Measurements from ENCODE around the gene SERPINE3. TPM values are rescaled to one million over a fixed set of nuclear protein-coding genes. Genes with fewer than 3 reads are reported as not detected.

The SERPINE3 gene
- total and polyA plus RNA-seq, 5 donors from 2014 or later, result not detected

GRCh38 chr13:51330791-51331190 lies 8.7 kb upstream of the SERPINE3 start:
- no peak overlapping the region for H3K27ac ChIP-seq (ENCODE audit: insufficient read depth, low read length, poor library complexity, severe bottlenecking)
- Mint-ChIP-seq H3K4me3 (no peak overlapping the region), H3K4me1 (peaks cover 0 to 17% (median 7%) of the 10 kb centered on the region in 4 donors), H3K9me3 (no peaks in the 10 kb centered on the region), H3K27me3 (peaks cover 4% of the 10 kb centered on the region), H3K36me3 (peaks cover 6% of the 10 kb centered on the region), H3K27ac (no peak overlapping the region)
- no peak overlapping the region for H3K4me3 ChIP-seq (ENCODE audit: low read depth, low read length)
- no peaks in the 10 kb centered on the region for H3K27me3 ChIP-seq (ENCODE audit: control insufficient read depth, insufficient read depth, low read length)
- ATAC-seq (ENCODE audit: low read depth in 2 of 2), result no peak
- no peak for DNase-seq
- H3K36me3 ChIP-seq (ENCODE audit: control insufficient read depth, insufficient read depth, low read length), result no peaks in the 10 kb centered on the region
- no peaks in the 10 kb centered on the region for H3K9me3 ChIP-seq (ENCODE audit: control insufficient read depth in 2 of 2, low read length in 2 of 2)
- H3K4me1 ChIP-seq (ENCODE audit: control insufficient read depth, insufficient read depth, low read length, poor library complexity, severe bottlenecking), result peaks cover 3% of the 10 kb centered on the region

GRCh38 chr13:51331354-51331861 lies 8.1 kb upstream of the SERPINE3 start:
- Histone ChIP-seq H3K9me3 (ENCODE audit: control insufficient read depth in 2 of 2, low read length in 2 of 2) (no peaks in the 10 kb centered on the region), H3K4me1 (ENCODE audit: control insufficient read depth, insufficient read depth, low read length, poor library complexity, severe bottlenecking) (peaks cover 3% of the 10 kb centered on the region), H3K27ac (ENCODE audit: insufficient read depth, low read length, poor library complexity, severe bottlenecking) (no peak overlapping the region), H3K27me3 (ENCODE audit: control insufficient read depth, insufficient read depth, low read length) (no peaks in the 10 kb centered on the region), H3K4me3 (ENCODE audit: low read depth, low read length) (no peak overlapping the region), H3K36me3 (ENCODE audit: control insufficient read depth, insufficient read depth, low read length) (no peaks in the 10 kb centered on the region)
- ATAC-seq (ENCODE audit: low read depth in 2 of 2), result no peak
- no peak for DNase-seq
- Mint-ChIP-seq H3K4me3 (no peak overlapping the region), H3K4me1 (peaks cover 0 to 17% (median 7%) of the 10 kb centered on the region in 4 donors), H3K36me3 (peaks cover 6% of the 10 kb centered on the region), H3K9me3 (no peaks in the 10 kb centered on the region), H3K27ac (peak overlapping the region in 1 of 3 donors; percentile 32), H3K27me3 (peaks cover 4% of the 10 kb centered on the region)

GRCh38 chr13:51332566-51333361 lies 6.7 kb upstream of the SERPINE3 start:
- H3K27ac ChIP-seq (ENCODE audit: insufficient read depth, low read length, poor library complexity, severe bottlenecking), result no peak overlapping the region
- H3K27ac Mint-ChIP-seq, result no peak overlapping the region
- no peak overlapping the region for H3K4me3 Mint-ChIP-seq
- peaks cover 6% of the 10 kb centered on the region for H3K36me3 Mint-ChIP-seq
- no peak overlapping the region for H3K4me3 ChIP-seq (ENCODE audit: low read depth, low read length)
- DNase-seq (no peak), ATAC-seq (ENCODE audit: low read depth in 2 of 2) (no peak)
- H3K36me3 ChIP-seq (ENCODE audit: control insufficient read depth, insufficient read depth, low read length), result no peaks in the 10 kb centered on the region
- no peaks in the 10 kb centered on the region for H3K9me3 ChIP-seq (ENCODE audit: control insufficient read depth in 2 of 2, low read length in 2 of 2)
- H3K9me3 Mint-ChIP-seq, result no peaks in the 10 kb centered on the region
- peaks cover 3% of the 10 kb centered on the region for H3K4me1 ChIP-seq (ENCODE audit: control insufficient read depth, insufficient read depth, low read length, poor library complexity, severe bottlenecking)
- peaks cover 4% of the 10 kb centered on the region for H3K27me3 Mint-ChIP-seq
- H3K4me1 Mint-ChIP-seq, result peaks cover 0 to 17% (median 7%) of the 10 kb centered on the region in 4 donors
- H3K27me3 ChIP-seq (ENCODE audit: control insufficient read depth, insufficient read depth, low read length), result no peaks in the 10 kb centered on the region

DNA sequence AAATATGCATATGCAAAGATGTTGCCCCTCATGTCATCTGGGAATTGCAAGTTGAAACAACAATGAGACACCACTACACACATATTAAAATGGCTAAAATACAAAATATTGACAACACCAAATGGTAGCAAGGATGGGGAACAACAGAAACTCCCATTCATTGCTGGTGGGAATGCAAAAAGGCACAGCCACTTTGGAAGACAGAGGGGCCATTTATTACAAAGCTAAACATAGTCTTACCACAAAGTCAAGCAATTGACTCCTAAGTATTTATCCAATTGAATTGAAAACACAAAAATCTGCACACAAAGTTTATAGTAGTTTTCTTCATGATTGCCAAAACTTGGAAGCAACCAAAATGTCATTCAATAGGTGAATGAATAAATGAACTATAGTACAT lies 6.1 kb upstream of the SERPINE3 start:
- ATAC-seq (ENCODE audit: low read depth in 2 of 2) (no peak), DNase-seq (no peak)
- peaks cover 3% of the 10 kb centered on the region for H3K4me1 ChIP-seq (ENCODE audit: control insufficient read depth, insufficient read depth, low read length, poor library complexity, severe bottlenecking)
- Mint-ChIP-seq H3K27ac (no peak overlapping the region), H3K4me1 (peaks cover 0 to 17% (median 7%) of the 10 kb centered on the region in 4 donors), H3K36me3 (peaks cover 6% of the 10 kb centered on the region), H3K27me3 (peaks cover 4% of the 10 kb centered on the region), H3K4me3 (no peak overlapping the region), H3K9me3 (peaks cover 0 to 1% (median 0%) of the 10 kb centered on the region in 7 donors)
- no peaks in the 10 kb centered on the region for H3K9me3 ChIP-seq (ENCODE audit: control insufficient read depth in 2 of 2, low read length in 2 of 2)
- no peak overlapping the region for H3K27ac ChIP-seq (ENCODE audit: insufficient read depth, low read length, poor library complexity, severe bottlenecking)
- no peak overlapping the region for H3K4me3 ChIP-seq (ENCODE audit: low read depth, low read length)
- no peaks in the 10 kb centered on the region for H3K36me3 ChIP-seq (ENCODE audit: control insufficient read depth, insufficient read depth, low read length)
- no peaks in the 10 kb centered on the region for H3K27me3 ChIP-seq (ENCODE audit: control insufficient read depth, insufficient read depth, low read length)

DNA sequence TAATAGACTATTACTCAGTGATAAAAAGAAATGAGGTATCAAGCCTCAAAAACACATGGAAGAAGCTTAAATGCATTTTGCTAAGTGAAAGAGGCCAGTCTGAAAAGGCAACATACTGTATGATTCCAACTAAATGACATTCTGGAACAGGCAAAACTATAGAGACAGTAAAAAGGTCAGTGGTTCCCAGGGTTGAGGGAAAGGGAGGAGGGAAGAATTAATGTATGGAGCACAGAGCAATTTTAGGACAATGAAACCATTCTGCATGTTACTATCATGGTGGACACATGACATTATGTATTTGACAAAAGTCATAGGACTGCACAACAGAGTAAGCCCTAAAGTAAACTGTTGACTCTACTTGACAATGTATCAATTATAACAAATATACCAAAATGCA lies 5.7 kb upstream of the SERPINE3 start:
- H3K9me3 Mint-ChIP-seq, result peaks cover 0 to 1% (median 0%) of the 10 kb centered on the region in 7 donors

DNA sequence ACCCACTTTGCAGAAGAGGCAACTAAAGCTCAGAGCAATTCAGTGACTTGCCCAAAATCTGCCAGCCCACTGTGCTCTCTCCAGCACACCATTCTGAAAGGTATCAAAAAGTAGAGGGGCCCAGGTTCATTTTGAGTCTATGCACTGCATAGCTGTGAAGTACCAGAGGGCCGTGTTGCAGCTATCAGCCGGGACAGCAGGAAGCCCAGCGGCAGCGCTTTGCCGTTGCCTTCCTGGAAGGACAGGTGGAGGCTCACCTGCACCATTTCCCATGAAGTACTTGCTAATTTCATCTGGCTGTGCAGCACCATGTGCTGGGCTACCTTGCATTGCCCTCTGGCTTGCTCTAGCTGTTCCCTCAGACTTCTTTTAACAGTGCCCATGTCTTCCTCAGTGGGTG lies 2.7 kb upstream of the SERPINE3 start:
- no peak overlapping the region for H3K4me3 Mint-ChIP-seq
- no peak overlapping the region for H3K27ac Mint-ChIP-seq
- H3K36me3 Mint-ChIP-seq, result peaks cover 6% of the 10 kb centered on the region
- H3K27me3 ChIP-seq (ENCODE audit: control insufficient read depth, insufficient read depth, low read length), result no peaks in the 10 kb centered on the region
- no peaks in the 10 kb centered on the region for H3K9me3 ChIP-seq (ENCODE audit: control insufficient read depth in 2 of 2, low read length in 2 of 2)
- no peak for DNase-seq
- peaks cover 4% of the 10 kb centered on the region for H3K27me3 Mint-ChIP-seq
- peaks cover 3% of the 10 kb centered on the region for H3K4me1 ChIP-seq (ENCODE audit: control insufficient read depth, insufficient read depth, low read length, poor library complexity, severe bottlenecking)
- H3K36me3 ChIP-seq (ENCODE audit: control insufficient read depth, insufficient read depth, low read length), result no peaks in the 10 kb centered on the region
- peaks cover 0 to 1% (median 0%) of the 10 kb centered on the region in 7 donors for H3K9me3 Mint-ChIP-seq
- H3K27ac ChIP-seq (ENCODE audit: insufficient read depth, low read length, poor library complexity, severe bottlenecking), result no peak overlapping the region
- ATAC-seq (ENCODE audit: low read depth in 2 of 2), result no peak
- peaks cover 0 to 8% (median 3%) of the 10 kb centered on the region in 4 donors for H3K4me1 Mint-ChIP-seq
- no peak overlapping the region for H3K4me3 ChIP-seq (ENCODE audit: low read depth, low read length)

More for the DNA sequence above, 5.7 kb upstream of the SERPINE3 start:
- H3K4me1 ChIP-seq (ENCODE audit: control insufficient read depth, insufficient read depth, low read length, poor library complexity, severe bottlenecking), result peaks cover 3% of the 10 kb centered on the region
- no peak overlapping the region for H3K27ac Mint-ChIP-seq
- ATAC-seq (ENCODE audit: low read depth in 2 of 2) (no peak), DNase-seq (no peak)
- H3K4me1 Mint-ChIP-seq, result peaks cover 0 to 17% (median 7%) of the 10 kb centered on the region in 4 donors
- no peak overlapping the region for H3K27ac ChIP-seq (ENCODE audit: insufficient read depth, low read length, poor library complexity, severe bottlenecking)
- H3K27me3 Mint-ChIP-seq, result peaks cover 4% of the 10 kb centered on the region
- H3K36me3 ChIP-seq (ENCODE audit: control insufficient read depth, insufficient read depth, low read length), result no peaks in the 10 kb centered on the region
- H3K4me3 Mint-ChIP-seq, result no peak overlapping the region
- no peaks in the 10 kb centered on the region for H3K27me3 ChIP-seq (ENCODE audit: control insufficient read depth, insufficient read depth, low read length)
- H3K9me3 ChIP-seq (ENCODE audit: control insufficient read depth in 2 of 2, low read length in 2 of 2), result no peaks in the 10 kb centered on the region
- H3K4me3 ChIP-seq (ENCODE audit: low read depth, low read length), result no peak overlapping the region
- H3K36me3 Mint-ChIP-seq, result peaks cover 6% of the 10 kb centered on the region

- DNase-seq (no peak), ATAC-seq (ENCODE audit: low read depth in 2 of 2) (no peak)
- peaks cover 4% of the 10 kb centered on the region for H3K36me3 Mint-ChIP-seq
- Histone ChIP-seq H3K9me3 (ENCODE audit: control insufficient read depth in 2 of 2, low read length in 2 of 2) (no peaks in the 10 kb centered on the region), H3K4me3 (ENCODE audit: low read depth, low read length) (no peak overlapping the region), H3K27ac (ENCODE audit: insufficient read depth, low read length, poor library complexity, severe bottlenecking) (no peak overlapping the region), H3K4me1 (ENCODE audit: control insufficient read depth, insufficient read depth, low read length, poor library complexity, severe bottlenecking) (no peaks in the 10 kb centered on the region), H3K36me3 (ENCODE audit: control insufficient read depth, insufficient read depth, low read length) (no peaks in the 10 kb centered on the region), H3K27me3 (ENCODE audit: control insufficient read depth, insufficient read depth, low read length) (no peaks in the 10 kb centered on the region)
- H3K4me3 Mint-ChIP-seq, result no peak overlapping the region
- no peaks in the 10 kb centered on the region for H3K4me1 Mint-ChIP-seq
- H3K27ac Mint-ChIP-seq, result no peak overlapping the region
- H3K27me3 Mint-ChIP-seq, result peaks cover 2% of the 10 kb centered on the region
- peaks cover 0 to 1% (median 0%) of the 10 kb centered on the region in 7 donors for H3K9me3 Mint-ChIP-seq
These were observed 651 bp downstream of the SERPINE3 start for GRCh38 chr13:51339952-51340732.
